Measurements from ENCODE around the gene SORCS2. TPM values are rescaled to one million over a fixed set of nuclear protein-coding genes. Genes with fewer than 3 reads are reported as not detected.
"Not testable (repeated sequence)": the region's sequence is repeated elsewhere in the genome, so short reads cannot be mapped to it uniquely, and the experiment has no call there.

The SORCS2 gene
- polyA plus RNA-seq, 1 donor from 2014 or later = not detected

DNA sequence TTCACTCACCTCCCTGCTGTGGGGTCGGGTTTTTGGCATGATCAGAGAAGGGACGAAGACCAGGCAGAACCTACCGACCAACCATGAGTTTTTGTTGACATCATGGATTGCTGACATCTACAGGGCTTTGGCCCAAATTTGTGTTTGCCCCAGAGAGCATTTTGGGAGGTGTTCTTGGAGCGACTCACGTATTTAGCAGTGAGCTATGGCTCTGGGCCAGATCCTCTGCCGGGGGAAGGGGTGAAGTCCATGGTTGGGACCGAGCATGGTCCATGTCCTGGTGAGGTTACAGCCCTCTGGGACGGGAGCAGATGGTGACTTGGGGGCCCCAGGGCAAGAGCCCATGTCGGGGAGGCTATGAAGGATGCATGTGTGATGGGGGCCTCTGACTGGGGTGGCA, 17.4 kb downstream of the SORCS2 start:
- no peaks in the 10 kb centered on the region for H3K4me1 Mint-ChIP-seq
- no peak overlapping the region for H3K4me3 Mint-ChIP-seq
- peaks cover 5% of the 10 kb centered on the region for H3K27me3 Mint-ChIP-seq
- no peak overlapping the region for H3K27ac Mint-ChIP-seq
- H3K36me3 Mint-ChIP-seq = peaks cover 2% of the 10 kb centered on the region
- H3K9me3 Mint-ChIP-seq = peaks cover 0 to 5% (median 0%) of the 10 kb centered on the region in 3 donors

DNA sequence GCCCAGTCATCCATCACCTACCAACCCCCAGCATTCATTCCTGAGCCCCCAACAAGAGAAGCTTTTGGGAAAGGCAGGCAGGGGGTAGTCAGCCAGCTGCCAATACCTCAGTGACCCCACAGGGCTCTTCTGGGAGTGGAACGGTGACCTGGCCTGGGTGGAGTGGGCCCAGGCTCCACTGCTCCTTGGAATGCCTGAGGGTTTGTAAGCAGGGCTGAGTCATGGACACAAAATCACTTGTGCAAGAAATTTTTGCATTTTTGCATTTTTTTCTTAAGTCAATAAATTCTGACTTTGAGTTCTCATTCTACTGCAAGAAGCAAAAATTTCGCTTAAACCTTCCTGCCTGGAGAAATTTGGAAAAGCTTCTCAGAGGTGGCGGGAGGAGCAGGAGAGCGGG, 18.5 kb downstream of the SORCS2 start:
- peaks cover 5% of the 10 kb centered on the region for H3K27me3 Mint-ChIP-seq
- no peaks in the 10 kb centered on the region for H3K4me1 Mint-ChIP-seq
- peaks cover 0 to 6% (median 0%) of the 10 kb centered on the region in 3 donors for H3K9me3 Mint-ChIP-seq
- H3K4me3 Mint-ChIP-seq = no peak overlapping the region
- H3K36me3 Mint-ChIP-seq = peaks cover 2% of the 10 kb centered on the region
- no peak overlapping the region for H3K27ac Mint-ChIP-seq

DNA sequence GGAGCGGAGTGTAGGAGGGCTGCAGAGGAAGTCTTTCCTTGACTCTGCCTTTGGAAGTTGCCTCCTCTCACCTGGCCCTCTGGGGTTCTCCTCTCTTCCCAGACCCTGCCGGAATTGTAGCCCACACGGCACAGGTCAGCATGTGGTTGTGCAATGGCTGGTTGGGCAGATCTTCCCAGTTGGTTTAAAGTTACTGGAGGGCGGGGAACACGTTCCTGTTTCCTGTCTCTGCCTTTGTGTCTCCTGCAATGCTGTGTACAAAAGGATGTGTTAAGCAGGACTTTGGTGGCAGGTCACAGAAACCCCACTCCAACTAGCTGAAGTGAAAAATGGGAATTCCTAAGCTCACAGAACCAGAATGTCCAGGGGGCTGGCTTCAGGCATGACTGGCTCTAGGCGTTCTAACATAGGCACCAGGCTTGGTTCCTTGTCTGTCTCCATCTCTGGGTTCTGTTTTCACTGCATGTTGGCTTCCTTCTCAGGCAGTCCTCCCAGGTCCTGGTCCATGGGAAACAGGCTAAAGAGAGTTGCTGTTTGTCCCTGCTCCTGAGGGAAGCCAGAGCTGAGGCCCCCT, 19.9 kb downstream of the SORCS2 start:
- Mint-ChIP-seq H3K36me3 (peaks cover 2% of the 10 kb centered on the region), H3K27me3 (peaks cover 5% of the 10 kb centered on the region), H3K9me3 (peaks cover 0 to 4% (median 0%) of the 10 kb centered on the region in 3 donors), H3K4me1 (no peaks in the 10 kb centered on the region), H3K4me3 (no peak overlapping the region), H3K27ac (no peak overlapping the region)

DNA sequence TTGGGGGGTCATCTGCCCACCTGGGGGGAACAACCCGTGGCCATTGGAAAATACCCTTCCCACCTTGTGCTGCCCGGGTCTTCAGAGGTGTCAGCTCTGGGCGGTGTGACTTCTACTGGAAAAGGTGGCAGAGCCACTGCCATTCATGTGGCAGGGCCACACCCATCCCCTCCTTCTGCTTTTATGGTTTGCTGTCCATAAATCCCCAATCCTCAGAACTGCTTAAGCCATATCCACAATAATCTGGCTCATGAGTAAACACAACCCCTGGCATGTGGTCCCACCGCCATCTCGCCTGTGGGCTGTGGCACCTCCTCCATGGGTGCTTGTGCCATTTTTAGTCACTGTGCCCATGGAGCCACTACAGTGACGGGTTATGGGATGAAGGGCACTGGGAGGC, 20.6 kb downstream of the SORCS2 start:
- Mint-ChIP-seq H3K4me3 (no peak overlapping the region), H3K9me3 (peaks cover 0 to 4% (median 0%) of the 10 kb centered on the region in 3 donors), H3K27me3 (peaks cover 5% of the 10 kb centered on the region), H3K4me1 (no peaks in the 10 kb centered on the region), H3K27ac (no peak overlapping the region), H3K36me3 (peaks cover 2% of the 10 kb centered on the region)

DNA sequence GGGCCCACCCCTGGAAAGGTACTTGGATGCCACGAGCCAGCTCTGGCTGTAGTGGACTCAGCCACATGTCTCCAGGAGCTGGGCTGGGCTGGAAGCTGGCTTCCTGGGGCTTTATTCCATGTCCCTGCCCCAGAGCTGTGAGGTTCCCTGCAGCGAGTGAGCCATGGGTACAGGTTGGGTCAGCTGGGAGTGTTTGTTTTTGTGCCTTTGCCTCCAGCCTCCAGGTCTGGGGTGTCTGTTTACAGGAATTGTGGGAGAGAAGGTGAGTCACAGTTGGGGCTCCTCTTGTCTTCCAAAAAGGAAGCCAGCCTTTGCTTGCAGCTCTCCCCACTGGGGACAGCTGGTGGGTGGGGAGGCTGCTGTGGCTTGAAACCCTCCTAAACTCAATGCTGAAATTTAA, 21.5 kb downstream of the SORCS2 start:
- Mint-ChIP-seq H3K36me3 (peaks cover 2% of the 10 kb centered on the region), H3K4me3 (no peak overlapping the region), H3K4me1 (no peaks in the 10 kb centered on the region), H3K27me3 (peaks cover 5% of the 10 kb centered on the region), H3K27ac (no peak overlapping the region), H3K9me3 (peaks cover 0 to 4% (median 0%) of the 10 kb centered on the region in 3 donors)

DNA sequence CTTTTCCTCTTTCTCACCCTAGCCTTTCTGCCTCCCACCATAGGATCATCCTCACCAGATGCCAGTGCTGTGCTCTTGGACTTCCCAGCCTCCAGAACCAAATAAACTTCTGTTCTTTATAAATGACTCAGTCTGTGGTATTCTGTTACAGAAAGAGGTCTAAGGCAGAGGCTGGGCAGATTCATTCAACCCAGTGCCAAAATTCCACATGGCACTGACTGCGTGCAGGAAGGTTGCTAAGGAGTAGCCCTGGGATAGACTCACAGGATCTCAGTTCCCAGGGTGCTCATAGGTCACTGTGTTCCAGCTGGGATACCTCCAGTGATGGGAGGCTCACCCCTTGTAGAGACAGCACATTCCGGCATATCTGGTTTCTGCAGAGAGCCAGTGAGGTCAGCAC, 22.0 kb downstream of the SORCS2 start:
- H3K4me3 Mint-ChIP-seq = peak overlapping the region in 1 of 4 donors; percentile 65
- no peak overlapping the region for H3K27ac Mint-ChIP-seq
- no peaks in the 10 kb centered on the region for H3K4me1 Mint-ChIP-seq
- H3K27me3 Mint-ChIP-seq = peaks cover 5% of the 10 kb centered on the region
- H3K9me3 Mint-ChIP-seq = peaks cover 0 to 4% (median 0%) of the 10 kb centered on the region in 3 donors
- H3K36me3 Mint-ChIP-seq = peaks cover 2% of the 10 kb centered on the region

DNA sequence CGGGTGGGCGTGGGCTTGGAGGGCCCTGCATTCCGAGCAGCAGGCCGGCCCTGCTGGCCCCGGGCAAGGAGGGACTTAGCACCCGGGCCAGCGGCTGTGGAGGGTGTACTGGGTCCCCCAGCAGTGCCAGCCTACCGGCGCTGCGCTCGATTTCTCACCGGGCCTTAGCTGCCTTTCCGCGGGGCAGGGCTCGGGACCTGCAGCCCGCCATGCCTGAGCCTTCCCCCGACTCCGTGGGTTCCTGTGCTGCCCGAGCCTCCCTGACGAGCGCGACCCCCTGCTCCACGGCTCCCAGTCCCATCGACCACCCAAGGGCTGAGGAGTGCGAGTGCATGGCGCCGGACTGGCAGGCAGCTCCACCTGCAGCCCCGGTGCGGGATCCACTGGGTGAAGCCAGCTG, 22.8 kb downstream of the SORCS2 start:
- not testable (repeated sequence) for H3K9me3 Mint-ChIP-seq, H3K4me1 Mint-ChIP-seq, H3K36me3 Mint-ChIP-seq, H3K27ac Mint-ChIP-seq, H3K27me3 Mint-ChIP-seq, H3K4me3 Mint-ChIP-seq

DNA sequence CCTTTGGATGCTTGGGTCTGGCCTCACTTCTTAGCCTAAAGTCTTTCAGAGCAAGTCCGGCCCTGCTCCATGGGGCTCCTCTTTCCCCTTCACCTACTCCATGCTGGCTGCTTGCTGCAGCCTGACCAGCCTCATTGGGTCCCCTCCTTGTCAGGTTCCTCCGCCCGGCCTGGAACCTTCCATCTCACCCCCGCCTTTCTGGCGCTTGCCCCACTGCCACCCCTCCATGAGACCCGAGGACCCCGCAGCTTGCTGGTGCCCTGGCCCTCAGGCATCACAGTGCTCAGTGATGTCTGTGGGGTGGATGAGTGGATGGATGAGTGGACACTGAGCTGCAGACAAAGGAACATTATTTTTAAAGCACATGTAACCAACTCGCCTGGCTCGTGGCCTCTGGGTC, 24.7 kb downstream of the SORCS2 start:
- peaks cover 2% of the 10 kb centered on the region for H3K36me3 Mint-ChIP-seq
- no peaks in the 10 kb centered on the region for H3K27me3 Mint-ChIP-seq
- no peak overlapping the region for H3K27ac Mint-ChIP-seq
- peaks cover 0 to 4% (median 0%) of the 10 kb centered on the region in 3 donors for H3K9me3 Mint-ChIP-seq
- H3K4me3 Mint-ChIP-seq = no peak overlapping the region
- no peaks in the 10 kb centered on the region for H3K4me1 Mint-ChIP-seq

DNA sequence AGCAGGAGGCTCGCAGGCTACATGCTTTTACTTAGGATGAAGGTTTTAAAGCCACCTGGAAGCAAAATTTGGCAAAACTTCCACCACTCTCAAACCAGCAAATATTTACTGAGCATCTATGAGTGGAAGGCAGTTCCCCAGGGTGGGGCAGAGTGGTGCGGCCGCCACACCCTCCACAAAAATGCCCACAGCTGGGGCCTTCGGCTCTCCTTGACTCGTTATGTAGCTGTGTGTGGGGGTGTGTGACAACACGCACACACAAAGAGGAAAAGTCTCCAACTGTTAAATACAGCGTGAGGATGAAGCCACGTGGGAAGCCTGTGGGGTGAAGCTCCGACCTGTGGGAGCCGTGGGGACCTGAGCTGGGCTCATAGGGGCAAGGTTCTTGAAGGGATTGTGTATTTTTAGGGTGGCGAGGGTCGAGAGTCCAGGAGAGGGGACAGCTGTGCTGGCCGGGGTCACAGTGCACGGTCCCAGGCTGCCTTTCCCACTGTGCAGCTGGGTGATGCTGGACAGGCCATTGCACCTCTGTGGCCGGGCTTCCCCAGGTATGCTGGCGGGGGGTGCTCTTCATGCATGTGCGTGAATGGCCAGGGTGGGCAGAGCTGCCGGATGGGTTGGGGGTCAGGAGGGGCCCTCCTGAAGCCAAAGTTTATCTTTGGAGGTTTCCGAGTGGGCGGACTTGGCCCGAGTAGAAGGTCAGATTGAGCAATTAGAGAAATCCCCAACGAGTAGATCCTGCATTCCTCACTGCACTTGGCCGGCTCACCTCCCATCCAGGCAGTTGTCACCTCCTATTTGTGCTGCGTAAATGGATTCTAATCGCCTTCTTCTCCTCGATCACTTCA, 25.4 kb downstream of the SORCS2 start:
- Mint-ChIP-seq H3K4me3 (no peak overlapping the region), H3K36me3 (peaks cover 2% of the 10 kb centered on the region), H3K4me1 (no peaks in the 10 kb centered on the region), H3K27ac (no peak overlapping the region), H3K27me3 (no peaks in the 10 kb centered on the region), H3K9me3 (peaks cover 0 to 4% (median 0%) of the 10 kb centered on the region in 3 donors)

DNA sequence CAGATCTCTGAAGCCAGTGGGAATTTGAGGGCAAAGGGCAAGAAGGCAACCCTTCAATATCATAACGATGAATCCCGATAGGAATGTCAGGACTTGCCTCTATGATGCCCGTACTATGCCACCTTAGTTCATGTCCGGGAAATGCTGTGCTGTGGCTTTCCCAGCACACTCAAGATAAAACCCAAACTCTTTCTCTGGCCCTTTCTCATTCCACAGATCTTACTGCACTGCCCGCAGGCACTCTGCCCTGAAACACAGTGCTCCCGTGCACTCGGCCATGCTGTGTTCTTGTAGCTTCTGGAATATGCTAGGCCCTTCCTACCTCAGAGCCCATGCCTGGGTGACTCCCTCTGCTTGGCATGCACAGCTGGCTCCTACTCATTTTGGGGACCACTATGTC, 26.3 kb downstream of the SORCS2 start:
- Mint-ChIP-seq H3K27me3 (no peaks in the 10 kb centered on the region), H3K27ac (no peak overlapping the region), H3K4me3 (no peak overlapping the region), H3K9me3 (peaks cover 0 to 4% (median 0%) of the 10 kb centered on the region in 3 donors), H3K36me3 (peaks cover 2% of the 10 kb centered on the region), H3K4me1 (no peaks in the 10 kb centered on the region)

DNA sequence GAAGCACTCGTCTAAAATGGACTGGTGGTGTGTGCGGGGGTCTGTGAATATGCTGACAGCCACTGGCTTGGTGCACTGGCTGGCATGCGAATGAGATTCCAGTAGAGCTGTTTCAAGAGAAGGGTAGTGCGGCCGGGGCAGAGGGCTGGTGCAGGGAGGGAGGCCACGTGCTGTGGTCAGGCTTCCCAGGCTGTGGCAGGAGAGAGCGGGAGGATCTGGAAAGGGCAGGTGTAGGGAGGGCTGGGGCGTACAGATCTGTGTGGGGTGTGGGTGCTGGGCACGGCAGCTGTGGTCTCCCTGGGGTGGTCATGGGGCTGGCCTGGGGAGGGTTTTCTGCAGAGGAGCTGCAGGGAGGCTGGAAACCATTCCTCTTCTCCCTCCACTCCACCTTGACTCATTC, 30.2 kb downstream of the SORCS2 start:
- Mint-ChIP-seq H3K9me3 (no peaks in the 10 kb centered on the region), H3K4me1 (no peaks in the 10 kb centered on the region), H3K27ac (no peak overlapping the region), H3K4me3 (no peak overlapping the region), H3K27me3 (no peaks in the 10 kb centered on the region), H3K36me3 (no peaks in the 10 kb centered on the region)

DNA sequence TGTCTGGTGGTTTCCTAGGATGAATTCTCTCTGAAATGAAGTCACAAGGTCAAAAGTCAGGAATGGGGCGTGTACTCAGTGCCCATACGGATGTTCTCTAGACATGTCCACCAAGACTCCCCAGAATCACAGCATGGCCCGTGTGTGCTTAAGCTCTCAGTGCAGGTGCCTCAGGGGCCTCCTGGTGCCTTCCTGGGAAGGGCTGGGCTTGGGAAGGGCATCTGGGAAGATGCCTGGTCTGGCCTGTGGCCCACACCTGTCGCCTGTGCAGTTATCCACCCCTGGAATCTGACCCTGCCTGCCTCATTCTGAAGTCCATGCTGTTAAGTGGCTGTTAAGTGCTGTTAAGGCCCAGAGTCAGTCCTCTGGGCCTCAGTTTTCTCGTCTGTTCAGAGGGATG, 31.2 kb downstream of the SORCS2 start:
- no peaks in the 10 kb centered on the region for H3K9me3 Mint-ChIP-seq
- H3K27me3 Mint-ChIP-seq = no peaks in the 10 kb centered on the region
- H3K4me1 Mint-ChIP-seq = no peaks in the 10 kb centered on the region
- no peak overlapping the region for H3K27ac Mint-ChIP-seq
- H3K4me3 Mint-ChIP-seq = no peak overlapping the region
- H3K36me3 Mint-ChIP-seq = no peaks in the 10 kb centered on the region

DNA sequence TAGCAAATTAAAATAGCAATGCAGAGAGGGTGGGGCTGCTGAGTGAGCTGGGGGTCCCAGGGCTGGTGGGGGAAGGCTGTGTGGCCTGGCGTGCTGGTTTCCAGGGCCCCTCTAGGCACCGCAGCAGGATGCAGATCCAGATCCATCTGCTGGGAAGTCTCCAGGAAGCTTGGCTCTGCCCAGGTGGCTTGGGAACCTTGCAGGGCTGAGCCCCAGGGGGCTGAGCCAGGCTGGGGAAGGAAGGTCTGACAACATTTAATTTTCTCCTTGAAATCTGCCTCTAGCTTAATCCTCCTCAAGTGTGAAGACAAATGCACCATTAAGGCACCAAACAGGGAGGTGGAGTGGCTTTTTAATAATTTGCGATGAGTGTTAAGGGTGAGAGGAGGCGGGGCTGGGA, 31.7 kb downstream of the SORCS2 start:
- no peaks in the 10 kb centered on the region for H3K9me3 Mint-ChIP-seq
- H3K4me3 Mint-ChIP-seq = no peak overlapping the region
- no peaks in the 10 kb centered on the region for H3K36me3 Mint-ChIP-seq
- no peak overlapping the region for H3K27ac Mint-ChIP-seq
- no peaks in the 10 kb centered on the region for H3K27me3 Mint-ChIP-seq
- no peaks in the 10 kb centered on the region for H3K4me1 Mint-ChIP-seq

DNA sequence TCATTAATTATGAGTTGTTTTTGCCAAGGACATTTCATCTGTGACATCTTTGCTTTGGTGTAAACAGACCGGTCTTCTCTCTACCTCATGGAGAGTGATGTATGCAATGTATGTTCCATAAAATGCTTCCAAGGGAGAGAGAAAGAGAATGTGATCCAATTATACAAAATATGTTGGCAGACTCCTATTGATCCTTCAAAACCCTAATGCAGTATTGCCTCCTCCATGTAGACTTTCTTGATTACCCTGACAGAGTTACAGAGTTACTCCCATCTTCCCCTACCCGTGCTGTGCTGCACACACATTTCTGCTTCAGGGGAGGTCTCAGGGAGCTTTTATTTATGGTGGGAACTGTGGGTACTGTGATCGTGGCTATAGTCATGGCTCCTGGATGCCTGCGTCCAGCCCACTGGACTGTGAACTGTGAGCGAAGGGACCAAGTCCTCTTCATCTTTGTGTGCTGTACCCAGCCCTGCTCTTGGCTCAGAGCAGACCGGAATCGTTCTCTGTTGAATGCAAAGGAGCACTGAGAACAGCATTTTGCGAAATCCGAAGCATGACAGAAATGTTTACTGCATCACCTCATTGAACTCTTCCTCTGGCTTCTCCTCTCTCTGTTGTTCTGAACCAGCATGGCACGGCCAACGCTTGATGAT, 32.7 kb downstream of the SORCS2 start:
- no peaks in the 10 kb centered on the region for H3K27me3 Mint-ChIP-seq
- no peak overlapping the region for H3K4me3 Mint-ChIP-seq
- no peaks in the 10 kb centered on the region for H3K9me3 Mint-ChIP-seq
- no peak overlapping the region for H3K27ac Mint-ChIP-seq
- H3K36me3 Mint-ChIP-seq = no peaks in the 10 kb centered on the region
- H3K4me1 Mint-ChIP-seq = no peaks in the 10 kb centered on the region

DNA sequence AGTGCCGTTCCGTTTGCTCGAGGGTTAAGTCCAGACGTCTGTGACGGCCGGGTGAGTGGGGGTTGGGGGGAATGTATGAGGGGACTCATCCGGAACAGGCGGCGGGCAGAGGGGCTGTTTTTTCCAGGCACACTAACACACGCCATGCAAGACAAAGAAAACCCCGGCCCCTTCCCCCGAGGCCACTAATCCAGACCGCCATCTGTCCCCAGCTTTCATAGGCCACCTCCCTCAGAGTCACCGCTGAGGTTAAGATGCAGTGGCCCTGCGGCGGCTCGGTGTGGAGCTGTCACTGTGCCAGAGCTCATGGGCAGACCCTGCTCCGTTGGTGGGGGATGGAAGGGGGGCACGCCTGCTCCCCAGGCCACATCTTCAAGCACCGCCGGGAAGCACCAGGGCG, 34.1 kb downstream of the SORCS2 start:
- no peaks in the 10 kb centered on the region for H3K9me3 Mint-ChIP-seq
- no peaks in the 10 kb centered on the region for H3K36me3 Mint-ChIP-seq
- no peak overlapping the region for H3K4me3 Mint-ChIP-seq
- H3K27ac Mint-ChIP-seq = no peak overlapping the region
- H3K27me3 Mint-ChIP-seq = no peaks in the 10 kb centered on the region
- no peaks in the 10 kb centered on the region for H3K4me1 Mint-ChIP-seq
